Suppressor macrophage (primary cell): ENCODE results near the gene SULT1C2.
"Not testable (repeated sequence)": the region's sequence is repeated elsewhere in the genome, so short reads cannot be mapped to it uniquely, and the experiment has no call there.

Experiments used
- DNase-seq, 4 experiments: peaks; one replicate each; pipeline ENCODE4 v3.0.0-alpha.2; 2020 to 2022
- total RNA-seq, 17 experiments: gene quantifications; one replicate each; lab custom pipeline; 2026; ENCODE audit warnings: mixed read lengths in 6 of 17, inconsistent platforms in 3 of 17; lab: John Stamatoyannopoulos, UW

SULT1C2 gene
- 4.2 to 30.9 (median 11.6) reads per million in 17 experiments for total RNA-seq

DNA sequence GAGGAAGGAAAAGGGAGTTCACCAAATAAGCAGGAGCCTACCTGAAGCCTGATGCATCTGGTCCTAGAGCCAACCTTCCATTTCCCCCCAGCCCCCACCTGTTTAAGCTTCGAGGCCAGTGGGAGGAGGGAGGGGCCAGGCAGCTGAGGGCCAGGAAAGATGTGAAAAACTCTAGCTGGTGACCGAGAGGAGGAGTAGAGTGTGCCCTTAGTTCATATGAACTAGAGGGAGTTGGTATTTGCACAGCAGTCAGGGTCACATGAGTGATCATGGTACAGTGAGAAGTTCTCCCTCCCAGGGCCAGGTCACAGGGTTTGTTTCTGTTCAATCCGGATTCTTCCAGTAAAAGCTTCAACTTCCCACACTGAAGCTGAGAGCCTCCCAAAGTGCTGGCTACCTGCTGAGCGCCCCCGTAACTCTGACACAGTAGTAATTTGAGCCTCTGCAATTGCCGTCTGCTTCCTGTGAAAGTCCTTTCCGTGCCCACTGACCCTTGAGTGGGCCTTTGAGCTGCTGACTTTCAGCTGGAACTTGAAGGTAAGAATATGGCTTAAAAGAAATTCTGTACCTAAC, at the start of gene SULT1C2:
TSS of gene SULT1C2 (plus strand) at position 362 of the 573 bp plus-strand sequence. CDS start 4,773 bp downstream, outside the sequence.
- DNase-seq, result peak; percentile 19 to 71 (median 61)

DNA sequence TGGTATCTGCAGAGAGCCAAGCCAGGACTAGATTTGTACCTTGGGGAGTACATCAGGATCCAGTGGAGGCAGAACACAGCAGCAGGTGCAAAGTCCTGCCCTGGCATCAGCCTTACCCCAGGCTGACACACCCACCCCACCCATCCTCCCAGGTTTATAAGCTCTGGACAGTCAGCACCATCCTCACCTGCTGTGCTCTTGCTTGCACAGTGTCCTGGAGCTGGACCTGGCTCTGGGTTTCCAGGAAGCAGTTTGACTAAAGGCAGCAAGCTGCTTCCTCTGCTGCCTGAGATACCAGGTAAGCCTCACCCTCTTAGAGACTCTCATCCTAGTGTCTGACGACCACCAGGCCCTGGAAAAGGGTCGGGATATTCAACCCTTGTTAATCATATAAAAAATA, 48.9 kb upstream of the SULT1C2 start, which contains the start of gene SULT1C3:
TSS of gene SULT1C3 (plus strand) at position 183 of the 400 bp plus-strand sequence. CDS start 7,227 bp downstream, outside the sequence.
- no peak for DNase-seq

DNA sequence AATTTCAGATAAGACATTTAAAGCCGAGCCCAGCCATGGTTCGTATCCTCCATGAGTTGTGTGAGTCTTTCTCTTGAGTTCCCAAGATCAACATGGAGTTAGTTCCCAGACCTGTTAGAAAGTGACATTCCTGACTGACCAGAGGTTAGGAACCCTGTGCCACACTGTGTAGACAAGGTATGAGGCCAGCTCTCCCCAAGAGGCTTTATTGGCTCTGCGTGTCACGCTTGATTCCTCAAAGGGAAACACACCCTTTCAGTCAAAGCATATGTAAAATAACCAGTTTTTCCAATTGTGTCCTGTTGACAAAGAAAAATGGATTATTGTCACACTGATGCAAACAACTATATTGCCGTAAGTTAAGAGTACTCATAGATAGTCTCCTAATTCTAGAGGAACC, 47.7 kb upstream of the SULT1C2 start:
- DNase-seq, result no peak

DNA sequence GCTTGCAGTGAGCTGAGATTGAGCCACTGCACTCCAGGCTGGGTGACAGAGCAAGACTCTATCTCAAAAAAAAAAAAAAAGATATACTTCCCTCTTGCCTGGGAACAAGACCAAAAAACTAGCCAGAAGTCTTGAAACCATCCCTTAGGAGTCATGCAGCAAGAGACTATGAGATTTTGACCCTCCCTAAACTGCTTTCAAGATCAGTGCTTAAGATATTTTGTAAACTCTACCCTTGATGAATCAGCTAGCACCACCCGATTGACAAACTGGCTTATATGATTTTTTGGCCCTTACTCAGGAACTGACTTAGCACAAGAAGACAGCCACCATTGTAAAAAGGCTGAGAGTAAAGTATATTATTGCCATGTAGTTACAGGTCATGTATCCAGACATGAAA, 45.1 kb upstream of the SULT1C2 start:
- DNase-seq, result peak in 2 of 4 experiments; percentile 8 to 32

DNA sequence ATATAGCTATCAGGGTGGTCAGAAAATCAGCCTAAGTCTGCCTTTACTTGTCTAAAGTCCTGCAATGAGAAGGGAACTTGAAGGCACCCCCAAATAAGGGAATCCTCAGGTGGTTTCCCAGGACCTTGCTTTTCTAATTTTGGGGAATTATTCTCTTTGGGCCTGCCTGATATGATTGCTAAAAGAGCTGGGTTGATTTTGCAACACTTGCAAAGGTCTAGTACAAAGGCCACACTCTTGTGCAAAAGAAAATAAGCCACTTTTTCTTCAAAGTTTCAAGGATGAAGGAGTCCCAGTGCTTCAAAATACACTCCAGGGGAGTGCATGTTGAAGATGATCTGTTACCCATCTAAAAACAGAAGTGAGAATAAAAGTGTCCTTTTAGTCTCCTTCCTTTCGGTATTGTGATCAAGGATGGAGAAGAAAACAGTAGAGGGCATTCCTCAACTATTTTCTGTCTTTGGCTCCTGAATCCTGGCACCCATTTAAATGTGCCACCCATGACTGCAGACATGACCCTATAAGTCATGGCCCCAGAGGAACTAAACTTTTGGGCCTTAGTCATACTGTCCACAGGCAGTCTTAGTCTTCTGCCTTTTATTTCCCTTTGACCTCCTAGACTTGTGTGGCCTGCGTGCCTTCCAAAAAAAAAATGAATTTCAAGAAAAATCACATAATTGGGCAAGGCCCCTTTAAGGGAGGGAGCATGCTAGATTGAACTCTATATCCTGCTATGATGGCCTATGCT, 43.9 kb upstream of the SULT1C2 start:
- peak; percentile 5 to 16 (median 10) for DNase-seq

DNA sequence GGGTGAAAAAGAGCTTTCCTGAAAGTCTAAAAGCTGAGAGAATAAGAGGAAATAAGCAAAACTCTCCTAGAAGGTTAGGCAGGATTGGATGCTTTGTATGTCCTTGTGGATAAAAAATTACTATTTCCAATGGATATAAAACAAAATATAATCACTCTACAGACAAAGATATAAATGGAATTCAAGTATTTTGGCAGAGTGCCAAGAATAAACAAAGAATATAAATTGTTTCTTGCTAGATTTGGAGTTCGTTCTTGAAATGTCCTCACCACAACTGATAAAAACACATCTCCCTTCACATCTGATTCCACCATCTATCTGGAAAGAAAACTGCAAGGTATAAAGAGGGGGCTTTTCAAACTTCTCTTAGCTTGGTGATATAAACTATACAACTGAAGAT, 35.6 kb upstream of the SULT1C2 start:
- DNase-seq, result no peak

DNA sequence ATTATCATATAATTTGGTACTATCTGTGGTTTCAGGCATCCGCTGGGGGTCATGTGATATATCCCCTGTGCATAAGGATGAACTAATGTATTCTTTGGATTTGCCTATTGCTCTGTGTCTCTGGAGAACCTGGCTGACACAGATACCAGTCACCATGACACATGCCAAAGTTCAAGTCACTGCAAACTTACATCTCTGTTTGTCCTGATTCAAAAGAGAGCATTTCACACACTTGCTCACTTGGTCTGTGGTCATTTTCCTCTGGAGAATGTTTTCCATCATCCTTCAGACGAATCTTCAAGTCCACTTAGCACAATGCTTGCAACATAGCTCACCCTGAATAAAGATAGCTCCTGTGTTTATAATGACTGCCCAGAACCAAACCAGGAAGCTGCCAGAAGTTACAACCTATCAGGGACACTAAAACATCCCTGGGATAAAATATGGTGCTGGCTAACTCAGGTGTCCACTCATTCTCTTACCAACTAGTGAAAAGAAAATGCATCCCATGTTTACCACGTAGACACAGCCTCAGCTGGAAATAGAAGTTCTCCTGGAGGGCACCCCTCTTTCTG, 30.9 kb upstream of the SULT1C2 start:
- DNase-seq, result no peak

DNA sequence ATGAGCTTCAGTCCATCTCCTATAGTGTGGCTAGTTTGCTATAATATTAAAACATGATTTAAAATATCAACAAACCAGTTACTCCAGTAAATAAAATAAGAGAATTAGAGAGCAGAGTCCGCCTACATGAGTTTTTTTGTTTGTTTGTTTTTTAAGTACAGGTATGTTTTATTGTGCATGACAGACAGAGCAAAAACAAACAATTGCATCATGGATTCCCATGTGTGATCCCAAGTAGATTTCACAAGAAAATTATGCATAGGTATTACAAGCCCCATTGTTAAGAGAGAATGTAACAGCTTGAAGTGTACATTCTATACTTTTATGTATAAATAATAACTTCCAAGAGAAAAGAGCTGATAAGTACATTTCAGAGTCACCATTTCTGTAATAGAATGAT, 27.9 kb upstream of the SULT1C2 start:
- no peak for DNase-seq

DNA sequence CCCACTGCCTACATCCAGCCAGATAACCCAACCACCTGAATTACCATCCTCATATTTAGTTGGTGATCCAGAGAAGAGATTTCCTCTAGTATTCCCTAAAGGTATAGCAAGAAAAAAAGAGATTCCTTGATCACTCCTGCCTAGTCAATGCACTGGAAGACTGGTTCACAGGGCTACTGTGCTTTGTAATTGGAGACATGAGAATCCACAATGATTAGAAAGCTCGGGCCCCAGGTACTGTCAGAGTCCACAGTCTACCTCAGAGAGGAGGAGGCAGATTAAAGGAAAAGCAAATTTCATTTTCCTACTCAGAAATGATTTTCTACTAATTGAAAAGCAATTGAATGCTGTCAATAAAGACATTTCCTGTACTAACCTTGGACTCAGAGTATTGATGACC, 26.7 kb upstream of the SULT1C2 start:
- no peak for DNase-seq

DNA sequence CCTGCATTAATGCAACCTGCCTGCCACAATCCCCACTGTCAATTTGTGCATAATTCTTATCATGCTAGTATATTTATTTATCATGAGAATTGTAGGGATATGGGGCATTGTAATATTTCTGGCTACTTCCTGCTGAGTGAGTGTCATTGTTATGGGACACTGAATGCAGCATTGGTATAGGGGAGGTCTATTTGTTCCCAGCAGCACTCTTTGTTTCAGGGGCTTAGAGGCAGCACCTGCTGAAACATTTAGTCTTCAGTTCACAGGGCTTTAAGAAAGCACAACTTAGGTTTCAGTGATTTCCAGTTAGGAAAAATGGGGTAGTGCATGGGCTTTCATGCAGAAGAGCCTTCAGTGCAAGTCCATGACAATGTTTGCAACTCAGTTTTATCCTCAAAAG, 25.3 kb upstream of the SULT1C2 start:
- DNase-seq, result no peak

DNA sequence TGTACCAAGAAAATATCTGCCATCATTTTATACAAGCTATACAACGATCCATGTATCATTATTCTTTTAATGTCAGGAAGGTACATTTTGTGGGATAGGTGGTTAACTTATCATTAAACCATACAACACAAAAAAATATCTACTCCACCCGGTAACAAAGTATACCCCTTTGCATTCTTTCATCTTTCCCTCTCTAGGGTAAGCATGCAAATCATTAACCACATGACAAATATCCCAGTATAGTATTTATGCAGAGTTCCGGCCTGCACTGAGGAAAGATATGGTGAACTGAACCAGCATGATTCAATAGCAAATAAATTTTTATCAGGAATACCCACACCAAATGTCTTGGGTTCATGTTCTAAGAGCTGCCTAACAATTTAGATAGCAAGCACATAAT, 22.5 kb upstream of the SULT1C2 start:
- DNase-seq, result no peak

DNA sequence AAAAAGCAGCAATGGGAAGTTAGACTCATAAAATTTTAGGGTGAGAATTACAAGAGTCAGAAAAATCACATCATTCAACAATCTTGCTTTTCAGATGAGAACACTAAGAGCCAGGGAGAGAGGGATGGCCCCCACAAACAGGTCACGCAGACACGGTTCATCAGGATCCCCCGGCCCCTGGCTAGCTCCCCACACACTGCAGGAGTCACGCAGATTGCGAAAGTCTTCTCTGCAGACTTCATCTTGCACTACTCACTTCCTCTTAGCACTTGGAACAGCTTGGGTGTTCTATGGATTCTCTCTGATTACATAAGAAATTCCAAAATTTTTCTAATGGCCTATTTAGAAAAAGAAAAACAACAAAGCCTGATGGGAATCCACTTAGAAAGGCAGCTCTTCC, 21.6 kb upstream of the SULT1C2 start:
- DNase-seq, result peak; percentile 75 to 86 (median 82)

DNA sequence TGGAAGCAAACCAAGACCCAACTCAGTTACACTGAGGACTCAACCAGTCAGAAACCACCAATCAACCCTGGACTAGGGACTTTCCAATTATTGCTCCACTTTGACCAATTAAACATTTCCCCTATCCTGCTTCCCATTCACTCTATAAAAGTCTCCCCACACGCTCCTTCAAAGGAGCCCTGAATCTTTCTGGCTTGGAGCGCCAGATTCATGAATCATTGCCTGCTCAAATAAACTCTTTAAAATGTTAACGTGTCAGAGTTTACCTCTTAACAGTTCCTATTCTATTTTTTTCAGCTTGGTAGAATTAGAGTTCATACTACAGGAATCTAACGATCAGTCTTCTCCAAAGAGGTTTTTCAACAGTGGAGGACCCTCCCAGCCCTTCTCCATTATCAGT, 20.7 kb upstream of the SULT1C2 start:
- peak; percentile 16 to 57 (median 48) for DNase-seq

DNA sequence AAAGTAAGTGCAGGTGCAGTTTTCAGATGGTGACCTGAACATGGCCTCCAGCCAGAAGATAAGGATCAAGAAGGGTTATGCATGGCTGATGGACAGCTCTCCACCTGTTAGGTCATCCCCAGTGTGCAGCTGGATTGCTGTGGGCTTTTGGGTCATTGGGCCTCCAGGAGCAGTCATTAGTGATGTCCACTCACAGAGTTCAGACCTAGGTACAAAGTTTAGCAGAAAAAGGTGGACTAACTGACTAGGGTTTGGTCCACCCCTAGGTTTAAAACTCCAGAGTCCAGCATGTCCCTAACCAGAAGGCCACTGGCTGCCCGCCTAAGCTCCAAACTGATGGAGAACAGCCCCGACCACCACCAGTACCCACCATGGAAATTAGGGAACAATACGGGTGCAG, 18.3 kb upstream of the SULT1C2 start:
- DNase-seq, result no peak

DNA sequence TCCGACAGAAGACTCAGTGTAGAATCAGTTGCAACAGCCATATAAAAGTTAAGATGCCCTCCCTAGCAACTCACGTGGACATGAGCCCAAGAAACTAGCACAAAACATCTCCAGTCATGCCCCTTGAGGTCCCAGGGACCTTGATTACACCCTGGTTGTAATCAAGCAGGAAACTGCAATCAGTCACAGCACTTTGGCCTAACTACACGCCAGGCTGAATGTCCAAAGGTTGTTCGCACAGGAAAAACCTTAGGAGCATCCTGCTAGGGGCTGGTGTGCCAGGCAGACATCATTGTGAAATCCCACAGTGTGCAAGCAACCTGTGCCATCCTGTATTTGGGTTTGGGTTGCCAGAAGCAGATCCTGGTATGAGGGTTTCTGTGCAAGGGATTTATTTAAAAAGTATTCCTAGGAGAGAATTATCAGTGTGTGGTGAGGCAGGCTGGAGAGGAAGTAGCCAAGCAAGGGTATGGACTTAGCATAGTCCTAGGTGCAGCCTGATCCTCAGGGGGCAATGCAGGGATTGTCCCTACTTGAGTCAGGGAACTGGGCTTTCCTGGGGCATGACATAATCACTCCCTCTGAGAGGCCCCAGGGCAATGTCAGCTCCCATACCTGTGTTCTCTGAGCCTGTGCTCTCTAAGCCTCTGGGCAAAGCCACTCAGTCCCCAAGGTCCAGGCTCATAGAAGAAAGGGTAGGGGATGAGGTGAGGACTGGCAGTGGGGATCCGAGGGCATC, 17.8 kb upstream of the SULT1C2 start:
- no peak for DNase-seq

DNA sequence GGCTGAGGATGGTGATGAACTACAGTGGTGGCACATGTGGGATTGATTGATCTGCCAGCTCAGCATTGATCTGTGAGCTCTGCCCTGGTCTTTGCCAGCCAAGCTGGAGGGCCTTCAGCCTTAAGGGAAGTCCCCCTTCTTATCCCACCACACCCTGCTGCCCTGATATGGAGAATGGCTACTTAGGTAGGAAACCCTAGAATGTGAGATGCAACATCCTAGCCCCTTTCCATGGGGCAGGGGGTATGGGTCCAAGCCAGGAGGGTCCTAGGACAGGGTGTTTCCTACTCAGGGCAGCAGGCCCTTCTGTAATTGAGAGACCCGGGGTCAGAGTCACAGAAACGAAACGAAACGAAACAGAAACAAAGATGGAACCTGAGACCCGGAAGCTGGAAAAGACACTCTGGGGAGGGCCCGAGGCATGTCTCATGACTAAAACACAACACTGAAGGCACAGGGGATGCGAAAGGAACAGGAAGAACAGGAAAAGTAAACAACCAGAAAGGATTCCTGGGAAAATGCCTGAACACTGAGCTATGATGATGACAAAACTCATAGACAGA, 16.9 kb upstream of the SULT1C2 start:
- DNase-seq, result no peak

DNA sequence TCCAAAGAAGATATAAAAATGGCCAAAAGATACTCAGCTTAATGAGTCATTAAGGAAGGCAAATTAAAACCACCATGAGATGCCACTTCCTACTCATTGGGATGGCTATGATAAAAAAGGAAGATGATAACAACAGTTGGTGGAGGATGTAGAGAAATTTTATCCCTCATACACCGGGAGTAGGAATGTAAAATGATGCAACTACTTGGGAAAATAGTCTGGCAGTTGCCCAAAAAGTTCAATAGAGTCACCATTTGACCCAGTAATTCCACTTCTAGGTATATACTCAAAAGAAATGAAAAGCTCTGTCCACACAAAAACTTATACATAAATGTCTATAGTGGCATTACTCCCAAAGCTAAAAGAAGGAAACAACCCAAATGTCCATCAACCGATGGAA, 10.1 kb upstream of the SULT1C2 start:
- DNase-seq, result no peak

DNA sequence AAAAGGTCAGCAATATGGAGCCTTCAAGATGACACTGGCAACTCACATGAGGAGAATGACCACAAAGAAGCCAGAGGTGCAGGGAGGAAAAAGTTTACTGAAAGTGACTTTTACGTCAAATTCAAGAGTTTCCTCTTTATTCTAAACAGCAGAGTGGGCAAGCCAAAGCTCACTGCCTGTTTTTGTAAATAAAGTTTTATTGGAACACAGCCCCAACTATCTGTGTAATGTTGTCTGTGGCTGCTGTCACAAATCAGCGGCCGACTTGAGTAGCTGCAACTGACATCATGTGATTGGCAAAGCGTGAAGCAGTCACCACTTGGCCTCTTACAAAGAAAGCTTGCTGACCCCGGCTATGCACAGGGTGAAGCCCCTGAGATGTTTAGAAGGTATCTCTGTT, 9.2 kb upstream of the SULT1C2 start:
- DNase-seq, result peak in 2 of 4 experiments; percentile 6 to 37

DNA sequence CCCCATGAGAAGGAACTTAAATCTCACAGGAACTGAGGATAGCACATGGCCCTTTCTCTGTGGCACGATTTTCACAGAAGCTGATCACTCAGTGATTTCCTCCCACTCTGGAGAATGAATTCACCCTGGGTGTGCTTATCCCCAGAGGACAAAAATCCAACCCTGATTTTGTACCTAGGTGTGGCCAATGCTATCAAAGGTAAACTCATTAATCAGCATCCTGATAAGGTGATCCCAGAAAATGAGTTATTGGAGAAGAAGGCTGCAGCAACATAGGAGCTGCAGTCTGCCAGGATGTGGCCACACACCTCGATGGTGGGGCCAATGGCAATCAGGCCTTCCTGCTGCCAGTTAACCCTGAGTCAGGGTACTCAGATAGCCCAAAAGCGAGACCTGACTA, 8.2 kb upstream of the SULT1C2 start:
- no peak for DNase-seq

DNA sequence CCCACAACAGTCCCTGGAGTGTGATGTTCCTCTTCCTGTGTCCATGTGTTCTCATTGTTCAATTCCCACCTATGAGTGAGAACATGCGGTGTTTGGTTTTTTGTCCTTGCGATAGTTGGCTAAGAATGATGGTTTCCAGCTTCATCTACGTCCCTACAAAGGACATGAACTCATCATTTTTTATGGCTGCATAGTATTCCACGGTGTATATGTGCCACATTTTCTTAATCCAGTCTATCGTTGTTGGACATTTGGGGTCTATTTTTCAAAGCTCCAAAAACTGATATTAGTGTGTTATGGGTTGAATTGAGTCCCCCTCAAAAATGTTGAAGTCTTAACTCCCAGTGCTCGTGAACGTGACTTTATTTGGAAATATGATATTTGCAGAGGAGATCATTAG, 4.1 kb upstream of the SULT1C2 start:
- DNase-seq, result not testable (repeated sequence)

DNA sequence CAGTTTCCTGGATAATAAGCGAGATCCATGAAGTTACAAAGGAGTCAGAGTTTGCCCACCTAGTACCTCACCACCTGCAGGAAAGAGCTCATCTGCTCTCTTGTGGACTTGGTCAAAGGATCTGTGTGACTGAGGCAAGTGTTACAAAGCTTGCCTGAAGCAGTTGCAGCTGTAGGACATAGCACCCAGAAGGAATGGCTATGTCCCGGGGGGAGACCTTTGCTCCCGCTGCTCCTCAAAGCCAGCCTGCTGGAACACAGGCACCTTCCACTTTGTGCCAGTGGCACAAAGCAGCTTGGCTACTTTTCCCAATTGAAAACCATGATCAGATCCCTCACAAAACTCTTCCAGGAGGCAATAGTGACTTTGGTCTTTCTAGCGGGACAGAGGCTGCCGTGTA, 3.1 kb upstream of the SULT1C2 start:
- DNase-seq, result no peak

DNA sequence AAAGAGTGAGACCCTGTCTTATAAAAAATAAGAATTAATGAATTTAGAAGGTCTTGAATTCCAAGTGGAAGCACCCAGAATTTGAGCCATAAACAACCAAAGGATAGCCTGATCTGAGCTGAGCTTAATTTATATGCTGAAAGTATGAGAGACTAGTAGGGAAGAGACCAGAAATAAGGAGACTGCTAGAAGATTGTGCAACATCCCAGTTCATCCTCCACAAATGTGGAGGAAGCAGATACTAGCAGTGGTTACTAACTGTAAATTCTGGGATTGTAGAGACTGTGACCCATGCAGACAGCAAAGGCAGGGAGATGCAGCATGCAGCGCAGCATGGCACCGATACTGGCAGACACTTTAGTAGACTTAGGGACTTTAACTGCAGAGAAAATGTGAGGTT, 1.5 kb upstream of the SULT1C2 start:
- DNase-seq, result peak; percentile 12 to 56 (median 31)

DNA sequence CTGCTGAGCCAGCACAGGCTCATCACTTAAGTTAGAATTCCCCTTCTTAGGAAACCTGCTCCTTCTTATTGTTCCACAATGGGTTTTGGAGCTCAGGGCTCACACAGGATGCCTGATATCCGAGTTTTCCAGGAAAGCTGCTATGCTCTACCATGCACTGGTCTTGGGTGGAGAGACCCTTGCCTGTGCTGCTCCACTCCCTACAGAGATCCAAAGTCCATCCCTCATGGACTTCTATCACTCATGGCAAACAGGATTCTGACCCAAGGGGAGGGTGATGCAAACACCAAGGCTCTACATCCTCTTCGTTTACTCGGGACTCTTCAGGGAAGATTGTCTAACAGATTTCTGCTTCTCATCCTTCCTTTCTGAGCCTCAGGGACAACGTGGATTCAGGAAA, 5.2 kb downstream of the SULT1C2 start:
- no peak for DNase-seq
